H1 (cell line): Measurements from ENCODE around the gene POLD1.

Experiments
- CBX8 ChIP-seq: fragments of 300-800, 300-1000 bp; sonication (generic); IDR thresholded peaks from 2 replicates; pipeline ENCODE4 v1.7.1; 2016; ENCODE audit warnings: low read depth, low read length, borderline replicate concordance
- EP300 ChIP-seq, 2 experiments: IDR thresholded peaks; 1 replicate in 1 of 2; 2 replicates in 1 of 2; pipeline ENCODE4 v1.6.1; 2011 to 2012; ENCODE audit warnings: low read depth in 2 of 2, low read length in 2 of 2, mild to moderate bottlenecking in 2 of 2, borderline replicate concordance in 1 of 2, inconsistent platforms in 1 of 2, moderate library complexity in 1 of 2
- EZH2 ChIP-seq: fragments of 200-600 bp; sonication (generic); IDR thresholded peaks from 2 replicates; pipeline ENCODE4 v1.7.1; 2012; ENCODE audit warnings: low read depth, mild to moderate bottlenecking, moderate library complexity, low read length, inconsistent platforms; ENCODE audit not compliant: severe bottlenecking
- HDAC6 ChIP-seq: IDR thresholded peaks from one replicate; pipeline ENCODE4 v1.7.1; 2012; ENCODE audit warnings: low read depth, mild to moderate bottlenecking, inconsistent platforms, low read length, moderate library complexity
- POLR2A ChIP-seq, 2 experiments: IDR thresholded peaks; 1 replicate in 1 of 2; 2 replicates in 1 of 2; pipeline ENCODE4 v1.6.1; 2011; ENCODE audit warnings: low read depth in 2 of 2, low read length in 2 of 2, mild to moderate bottlenecking in 2 of 2; ENCODE audit errors: control extremely low read depth in 1 of 2
- POLR2AphosphoS5 ChIP-seq: IDR thresholded peaks from 2 replicates; pipeline ENCODE4 v1.6.1; 2011; ENCODE audit warnings: low read depth, low read length
- RFX5 ChIP-seq: IDR thresholded peaks from 2 replicates; pipeline ENCODE4 v1.6.1; 2011; ENCODE audit warnings: low read depth, low read length, improper control_type of control experiment, borderline replicate concordance
- SRF ChIP-seq: IDR thresholded peaks from 2 replicates; pipeline ENCODE4 v1.6.1; 2011; ENCODE audit warnings: mild to moderate bottlenecking, low read depth, low read length, moderate library complexity
- SUZ12 ChIP-seq: fragments of 200-600 bp; sonication (generic); IDR thresholded peaks from 2 replicates; pipeline ENCODE4 v1.6.1; 2012; ENCODE audit warnings: mild to moderate bottlenecking, inconsistent platforms, low read length, moderate library complexity, mixed read lengths
- TEAD4 ChIP-seq: IDR thresholded peaks from 2 replicates; pipeline ENCODE4 v1.6.1; 2012; ENCODE audit warnings: low read depth, low read length, inconsistent platforms, mixed read lengths
- YY1 ChIP-seq: IDR thresholded peaks from 2 replicates; pipeline ENCODE4 v1.6.1; 2011; ENCODE audit warnings: low read depth, mild to moderate bottlenecking, low read length
- TF ChIP-seq, protein P1 (sequence below): IDR thresholded peaks from 2 replicates; pipeline ENCODE4 v1.6.1; 2012; ENCODE audit warnings: low read length, inconsistent platforms
- TF ChIP-seq, protein P2 (sequence below), 3 experiments: IDR thresholded peaks; 1 replicate in 2 of 3; 2 replicates in 1 of 3; pipeline versions ENCODE4 v1.5.1 to v1.6.1; 2011; ENCODE audit warnings: low read length in 3 of 3, mild to moderate bottlenecking in 3 of 3, inconsistent platforms in 2 of 3, low read depth in 1 of 3, moderate library complexity in 1 of 3; ENCODE audit not compliant: insufficient read depth in 1 of 3; ENCODE audit errors: control extremely low read depth in 1 of 3
- TF ChIP-seq, protein P3 (sequence below): IDR thresholded peaks from 2 replicates; pipeline ENCODE4 v1.6.1; 2011; ENCODE audit warnings: low read length, improper control_type of control experiment

DNA sequence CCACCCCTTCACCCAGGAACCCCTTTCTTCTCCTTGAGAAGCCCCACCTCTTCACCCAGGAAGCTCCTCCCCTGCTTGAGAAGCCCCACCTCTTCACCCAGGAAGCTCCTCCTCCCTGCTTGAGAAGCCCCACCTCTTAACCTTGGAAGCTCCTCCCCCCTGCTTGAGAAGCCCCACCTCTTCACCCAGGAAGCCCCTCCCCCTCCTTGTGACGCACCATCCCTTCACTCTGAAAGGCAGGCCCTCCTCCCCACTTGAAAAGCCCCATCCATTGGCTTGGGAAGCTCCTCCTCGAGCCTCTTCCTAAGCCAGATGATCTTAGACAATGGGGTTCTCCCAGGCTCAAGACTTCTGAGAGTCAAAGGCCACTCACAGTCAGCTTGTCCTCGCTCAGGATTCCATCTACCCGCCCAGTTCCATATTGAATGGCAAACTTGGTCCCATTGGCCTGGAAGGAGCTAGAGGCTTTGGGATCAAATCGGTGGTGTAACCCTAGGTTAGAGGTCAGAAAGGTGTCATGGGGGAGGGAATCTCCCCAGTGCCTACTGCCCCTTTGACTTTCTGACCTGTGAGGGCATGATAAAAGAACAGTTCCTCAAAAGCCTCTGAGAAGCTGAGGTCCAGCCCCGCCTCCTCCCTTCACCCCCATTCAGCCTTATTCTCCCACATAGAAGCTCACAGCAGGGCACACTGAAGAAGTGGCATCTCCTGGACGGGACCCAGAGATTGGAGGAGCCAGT, 22.7 kb upstream of the POLD1 start:
- TF ChIP-seq, protein P1, sequence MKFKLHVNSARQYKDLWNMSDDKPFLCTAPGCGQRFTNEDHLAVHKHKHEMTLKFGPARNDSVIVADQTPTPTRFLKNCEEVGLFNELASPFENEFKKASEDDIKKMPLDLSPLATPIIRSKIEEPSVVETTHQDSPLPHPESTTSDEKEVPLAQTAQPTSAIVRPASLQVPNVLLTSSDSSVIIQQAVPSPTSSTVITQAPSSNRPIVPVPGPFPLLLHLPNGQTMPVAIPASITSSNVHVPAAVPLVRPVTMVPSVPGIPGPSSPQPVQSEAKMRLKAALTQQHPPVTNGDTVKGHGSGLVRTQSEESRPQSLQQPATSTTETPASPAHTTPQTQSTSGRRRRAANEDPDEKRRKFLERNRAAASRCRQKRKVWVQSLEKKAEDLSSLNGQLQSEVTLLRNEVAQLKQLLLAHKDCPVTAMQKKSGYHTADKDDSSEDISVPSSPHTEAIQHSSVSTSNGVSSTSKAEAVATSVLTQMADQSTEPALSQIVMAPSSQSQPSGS: no peak
- TF ChIP-seq SRF: no peak
- TF ChIP-seq TEAD4: no peak
- TF ChIP-seq EP300 (IDR thresholded peaks at IDR 0.05; ENCODE audit: borderline replicate concordance in 1 of 2, low read depth in 2 of 2, low read length in 2 of 2): no peak
- TF ChIP-seq, protein P2, sequence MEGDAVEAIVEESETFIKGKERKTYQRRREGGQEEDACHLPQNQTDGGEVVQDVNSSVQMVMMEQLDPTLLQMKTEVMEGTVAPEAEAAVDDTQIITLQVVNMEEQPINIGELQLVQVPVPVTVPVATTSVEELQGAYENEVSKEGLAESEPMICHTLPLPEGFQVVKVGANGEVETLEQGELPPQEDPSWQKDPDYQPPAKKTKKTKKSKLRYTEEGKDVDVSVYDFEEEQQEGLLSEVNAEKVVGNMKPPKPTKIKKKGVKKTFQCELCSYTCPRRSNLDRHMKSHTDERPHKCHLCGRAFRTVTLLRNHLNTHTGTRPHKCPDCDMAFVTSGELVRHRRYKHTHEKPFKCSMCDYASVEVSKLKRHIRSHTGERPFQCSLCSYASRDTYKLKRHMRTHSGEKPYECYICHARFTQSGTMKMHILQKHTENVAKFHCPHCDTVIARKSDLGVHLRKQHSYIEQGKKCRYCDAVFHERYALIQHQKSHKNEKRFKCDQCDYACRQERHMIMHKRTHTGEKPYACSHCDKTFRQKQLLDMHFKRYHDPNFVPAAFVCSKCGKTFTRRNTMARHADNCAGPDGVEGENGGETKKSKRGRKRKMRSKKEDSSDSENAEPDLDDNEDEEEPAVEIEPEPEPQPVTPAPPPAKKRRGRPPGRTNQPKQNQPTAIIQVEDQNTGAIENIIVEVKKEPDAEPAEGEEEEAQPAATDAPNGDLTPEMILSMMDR (IDR thresholded peaks at IDR 0.05; ENCODE audit: control extremely low read depth in 1 of 3, insufficient read depth in 1 of 3, low read depth in 1 of 3, low read length in 3 of 3): no peak
- TF ChIP-seq POLR2AphosphoS5: no peak
- no peak for TF ChIP-seq POLR2A (IDR thresholded peaks at IDR 0.05; ENCODE audit: control extremely low read depth in 1 of 2, low read depth in 2 of 2, low read length in 2 of 2)
- TF ChIP-seq, protein P3, sequence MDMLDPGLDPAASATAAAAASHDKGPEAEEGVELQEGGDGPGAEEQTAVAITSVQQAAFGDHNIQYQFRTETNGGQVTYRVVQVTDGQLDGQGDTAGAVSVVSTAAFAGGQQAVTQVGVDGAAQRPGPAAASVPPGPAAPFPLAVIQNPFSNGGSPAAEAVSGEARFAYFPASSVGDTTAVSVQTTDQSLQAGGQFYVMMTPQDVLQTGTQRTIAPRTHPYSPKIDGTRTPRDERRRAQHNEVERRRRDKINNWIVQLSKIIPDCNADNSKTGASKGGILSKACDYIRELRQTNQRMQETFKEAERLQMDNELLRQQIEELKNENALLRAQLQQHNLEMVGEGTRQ: no peak
- TF ChIP-seq EZH2: no peak
- TF ChIP-seq YY1: no peak
- no peak for TF ChIP-seq HDAC6
- no peak for TF ChIP-seq SUZ12
- no peak for TF ChIP-seq RFX5
- TF ChIP-seq CBX8: no peak
